Liver (tissue), 9 donors: Measurements from ENCODE around the gene MIA3. TPM values are rescaled to one million over a fixed set of nuclear protein-coding genes. Genes with fewer than 3 reads are reported as not detected.
A peak's percentile ranks its signal among the peaks of the same experiment; 100 is the strongest.

Source experiments
- DNase-seq: peaks from one replicate; pipeline ENCODE4 v3.0.0-alpha.2; 2017; ENCODE audit warnings: low spot score
- H3K27ac ChIP-seq, 2 donors: one replicate each; pipeline ENCODE4 v1.7.0; 2013; ENCODE audit warnings: inconsistent platforms in 2 of 2, low read length in 2 of 2, control low read depth in 1 of 2, low read depth in 1 of 2, mild to moderate bottlenecking in 1 of 2
- H3K27me3 ChIP-seq, 4 donors: one replicate each; pipeline versions ENCODE4 v1.6.1 to v1.7.0; 2013; ENCODE audit warnings: low read length in 3 of 4, inconsistent platforms in 1 of 4, mild to moderate bottlenecking in 1 of 4, moderate library complexity in 1 of 4; ENCODE audit not compliant: control insufficient read depth in 4 of 4, insufficient read depth in 4 of 4
- H3K36me3 ChIP-seq, 4 donors: one replicate each; pipeline versions ENCODE4 v1.6.1 to v1.7.0; 2013; ENCODE audit warnings: low read length in 3 of 4, mild to moderate bottlenecking in 3 of 4, low read depth in 1 of 4, moderate library complexity in 1 of 4; ENCODE audit not compliant: control insufficient read depth in 4 of 4, insufficient read depth in 3 of 4
- H3K4me1 ChIP-seq, 4 donors: one replicate each; pipeline versions ENCODE4 v1.6.1 to v1.7.0; 2013; ENCODE audit warnings: low read length in 3 of 4, mild to moderate bottlenecking in 3 of 4, moderate library complexity in 1 of 4; ENCODE audit not compliant: control insufficient read depth in 4 of 4, insufficient read depth in 4 of 4
- H3K4me3 ChIP-seq, 3 donors: one replicate each; pipeline versions ENCODE4 v1.6.1 to v1.7.0; 2013; ENCODE audit warnings: low read length in 3 of 3, control low read depth in 1 of 3, low read depth in 1 of 3, mild to moderate bottlenecking in 1 of 3
- H3K9ac ChIP-seq, 2 donors: one replicate each; pipeline ENCODE4 v1.7.0; 2013; ENCODE audit warnings: low read length in 2 of 2, mild to moderate bottlenecking in 2 of 2, moderate library complexity in 2 of 2, control low read depth in 1 of 2, low read depth in 1 of 2
- H3K9me3 ChIP-seq, 4 donors: one replicate each; pipeline versions ENCODE4 v1.6.1 to v1.7.0; 2013; ENCODE audit warnings: low read length in 3 of 4; ENCODE audit not compliant: control insufficient read depth in 4 of 4
- EGR1 ChIP-seq, 2 donors: IDR thresholded peaks; 2 replicates each; pipeline ENCODE4 v1.6.1; 2016 to 2018; ENCODE audit warnings: antibody characterized with exemption in 2 of 2, low read depth in 2 of 2
- FOXA1 ChIP-seq: IDR thresholded peaks from 2 replicates; pipeline ENCODE4 v1.6.1; 2016; ENCODE audit warnings: antibody characterized with exemption
- FOXA2 ChIP-seq: IDR thresholded peaks from 2 replicates; pipeline ENCODE4 v1.6.1; 2016; ENCODE audit warnings: antibody characterized with exemption
- GABPA ChIP-seq, 2 donors: IDR thresholded peaks in 1 of 2; conservative IDR thresholded peaks in 1 of 2; 2 replicates each; pipeline ENCODE4 v1.6.1; 2016; ENCODE audit warnings: antibody characterized with exemption in 2 of 2, mild to moderate bottlenecking in 1 of 2, moderate library complexity in 1 of 2
- HNF4A ChIP-seq, 2 donors: conservative IDR thresholded peaks; 2 replicates each; pipeline ENCODE4 v1.6.1; 2016; ENCODE audit warnings: antibody characterized with exemption in 2 of 2, mild to moderate bottlenecking in 2 of 2
- HNF4G ChIP-seq: IDR thresholded peaks from 2 replicates; pipeline ENCODE4 v1.6.1; 2016; ENCODE audit warnings: antibody characterized with exemption
- JUND ChIP-seq, 2 donors: IDR thresholded peaks; 2 replicates each; pipeline ENCODE4 v1.6.1; 2016; ENCODE audit warnings: antibody characterized with exemption in 2 of 2
- NR2F2 ChIP-seq: IDR thresholded peaks from 2 replicates; pipeline ENCODE4 v1.6.1; 2016; ENCODE audit warnings: antibody characterized with exemption
- RAD21 ChIP-seq, 2 donors: IDR thresholded peaks; 2 replicates each; pipeline ENCODE4 v1.6.1; 2016; ENCODE audit warnings: antibody characterized with exemption in 2 of 2, mild to moderate bottlenecking in 2 of 2
- RXRA ChIP-seq, 2 donors: IDR thresholded peaks; 2 replicates each; pipeline ENCODE4 v1.6.1; 2017 to 2018; ENCODE audit warnings: antibody characterized with exemption in 2 of 2, mild to moderate bottlenecking in 1 of 2
- SP1 ChIP-seq: IDR thresholded peaks from 2 replicates; pipeline ENCODE4 v1.6.1; 2018; ENCODE audit warnings: antibody characterized with exemption, mild to moderate bottlenecking
- TAF1 ChIP-seq: conservative IDR thresholded peaks from 2 replicates; pipeline ENCODE4 v1.6.1; 2016; ENCODE audit warnings: antibody characterized with exemption, mild to moderate bottlenecking
- YY1 ChIP-seq: IDR thresholded peaks from 2 replicates; pipeline ENCODE4 v1.6.1; 2016; ENCODE audit warnings: antibody characterized with exemption, mild to moderate bottlenecking
- WGBS: extraction: QIAGEN DNeasy Blood & Tissue Kit; methylation state at CpG from one replicate; pipeline ENCODE4 v1.1.7; 2013; 5-methylcytosine and 5-hydroxymethylcytosine counted together
- polyA plus RNA-seq, 2 donors: library from polyadenylated mRNA; stranded (reverse) in 1 of 2; unstranded in 1 of 2; fragments of 200-250 nt in 1 of 2; fragments of >200 nt in 1 of 2; fragmentation: Nextera tagmentation in 1 of 2; extraction: Ambion mirVana in 1 of 2; gene quantifications; one replicate each; pipeline versions ENCODE4 v1.2.1 to v1.2.3, GENCODE V29; 2013 to 2015
- total RNA-seq, 2 donors: library from RNA; depleted of rRNA; stranded (reverse); fragments of >200 nt; gene quantifications; one replicate each; pipeline ENCODE4 v1.2.3, GENCODE V29; 2014
- TF ChIP-seq, protein P1 (sequence below): fragments of 150-350 bp; IDR thresholded peaks from 2 replicates; pipeline ENCODE4 v1.5.1; 2017; ENCODE audit warnings: improper control_type of control experiment, low read depth, low read length; ENCODE audit not compliant: missing input control
- TF ChIP-seq, protein P2 (sequence below): IDR thresholded peaks from 2 replicates; pipeline ENCODE4 v1.6.1; 2016; ENCODE audit warnings: antibody characterized with exemption
- TF ChIP-seq, protein P3 (sequence below): IDR thresholded peaks from 2 replicates; pipeline ENCODE4 v1.6.1; 2016; ENCODE audit warnings: antibody characterized with exemption, mild to moderate bottlenecking
- TF ChIP-seq, protein P4 (sequence below): IDR thresholded peaks from 2 replicates; pipeline ENCODE4 v1.6.1; 2016; ENCODE audit warnings: antibody characterized with exemption
- TF ChIP-seq, protein P5 (sequence below): IDR thresholded peaks from 2 replicates; pipeline ENCODE4 v1.6.1; 2016; ENCODE audit warnings: antibody characterized with exemption
- donor health status: healthy.
- donor health status: healthy.
- donor health status: healthy.
- donor health status: healthy.
- donor health status: healthy.

Gene MIA3
- total and polyA plus RNA-seq, 4 donors: 20.8 to 69.4 (median 32.1) TPM

DNA sequence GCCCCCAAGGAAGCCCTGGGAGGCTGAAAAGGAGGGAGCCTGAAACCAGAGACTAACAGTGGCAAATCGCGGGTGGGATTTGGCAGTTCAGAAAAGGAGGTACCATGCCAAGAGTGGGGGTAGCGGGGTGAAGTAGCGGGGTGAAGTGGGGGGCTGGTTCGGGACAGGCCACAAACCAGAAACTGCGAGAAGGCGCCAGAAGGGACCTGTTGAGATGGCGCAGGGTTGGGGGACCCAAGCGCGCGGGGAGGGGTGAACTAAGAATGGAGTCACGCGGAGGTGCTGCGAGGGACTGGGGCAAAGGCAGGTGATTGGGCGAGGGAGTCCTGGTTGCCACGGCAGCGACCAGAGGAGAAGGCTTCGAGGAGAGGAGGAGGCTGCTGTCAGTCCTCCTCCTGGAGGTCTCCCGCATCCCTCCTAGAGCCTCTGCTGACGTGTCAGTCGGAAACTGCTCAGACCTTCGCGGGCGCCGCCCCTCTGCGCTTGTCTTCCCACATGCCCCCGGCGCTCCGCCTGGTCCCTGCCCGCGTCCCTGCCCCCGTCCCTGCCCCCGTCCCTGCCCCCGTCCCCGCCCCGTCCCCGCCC lies 438 bp upstream of the MIA3 start:
- H3K4me3 ChIP-seq: peak overlapping the region; percentile 44 to 79 (median 73)
- no peaks in the 10 kb centered on the region for H3K9me3 ChIP-seq
- WGBS: 2% methylated on average over 37 of the region's 37 CpGs
- peak overlapping the region; percentile 81 to 87 for H3K27ac ChIP-seq
- H3K4me1 ChIP-seq: peaks cover 0 to 38% (median 21%) of the 10 kb centered on the region in 4 donors
- H3K36me3 ChIP-seq: peaks cover 0 to 7% (median 3%) of the 10 kb centered on the region in 4 donors
- TF ChIP-seq JUND (IDR thresholded peaks at IDR 0.05) (no peak), HNF4A (conservative IDR thresholded peaks at IDR 0.05) (peak in 1 of 2 donors; percentile 13), GABPA (IDR thresholded peaks at IDR 0.05 in 1 of 2, conservative IDR thresholded peaks at IDR 0.05 in 1 of 2) (no peak), RAD21 (IDR thresholded peaks at IDR 0.05) (no peak), HNF4G (no peak), FOXA2 (no peak), YY1 (peak; percentile 23), RXRA (IDR thresholded peaks at IDR 0.05) (peak in 1 of 2 donors; percentile 39), TAF1 (no peak), EGR1 (IDR thresholded peaks at IDR 0.05; ENCODE audit: low read depth in 2 of 2) (peak in 1 of 2 donors; percentile 18), SP1 (peak; percentile 54), NR2F2 (no peak), FOXA1 (no peak)
- TF ChIP-seq, protein P1, sequence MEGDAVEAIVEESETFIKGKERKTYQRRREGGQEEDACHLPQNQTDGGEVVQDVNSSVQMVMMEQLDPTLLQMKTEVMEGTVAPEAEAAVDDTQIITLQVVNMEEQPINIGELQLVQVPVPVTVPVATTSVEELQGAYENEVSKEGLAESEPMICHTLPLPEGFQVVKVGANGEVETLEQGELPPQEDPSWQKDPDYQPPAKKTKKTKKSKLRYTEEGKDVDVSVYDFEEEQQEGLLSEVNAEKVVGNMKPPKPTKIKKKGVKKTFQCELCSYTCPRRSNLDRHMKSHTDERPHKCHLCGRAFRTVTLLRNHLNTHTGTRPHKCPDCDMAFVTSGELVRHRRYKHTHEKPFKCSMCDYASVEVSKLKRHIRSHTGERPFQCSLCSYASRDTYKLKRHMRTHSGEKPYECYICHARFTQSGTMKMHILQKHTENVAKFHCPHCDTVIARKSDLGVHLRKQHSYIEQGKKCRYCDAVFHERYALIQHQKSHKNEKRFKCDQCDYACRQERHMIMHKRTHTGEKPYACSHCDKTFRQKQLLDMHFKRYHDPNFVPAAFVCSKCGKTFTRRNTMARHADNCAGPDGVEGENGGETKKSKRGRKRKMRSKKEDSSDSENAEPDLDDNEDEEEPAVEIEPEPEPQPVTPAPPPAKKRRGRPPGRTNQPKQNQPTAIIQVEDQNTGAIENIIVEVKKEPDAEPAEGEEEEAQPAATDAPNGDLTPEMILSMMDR: no peak
- TF ChIP-seq, protein P2, sequence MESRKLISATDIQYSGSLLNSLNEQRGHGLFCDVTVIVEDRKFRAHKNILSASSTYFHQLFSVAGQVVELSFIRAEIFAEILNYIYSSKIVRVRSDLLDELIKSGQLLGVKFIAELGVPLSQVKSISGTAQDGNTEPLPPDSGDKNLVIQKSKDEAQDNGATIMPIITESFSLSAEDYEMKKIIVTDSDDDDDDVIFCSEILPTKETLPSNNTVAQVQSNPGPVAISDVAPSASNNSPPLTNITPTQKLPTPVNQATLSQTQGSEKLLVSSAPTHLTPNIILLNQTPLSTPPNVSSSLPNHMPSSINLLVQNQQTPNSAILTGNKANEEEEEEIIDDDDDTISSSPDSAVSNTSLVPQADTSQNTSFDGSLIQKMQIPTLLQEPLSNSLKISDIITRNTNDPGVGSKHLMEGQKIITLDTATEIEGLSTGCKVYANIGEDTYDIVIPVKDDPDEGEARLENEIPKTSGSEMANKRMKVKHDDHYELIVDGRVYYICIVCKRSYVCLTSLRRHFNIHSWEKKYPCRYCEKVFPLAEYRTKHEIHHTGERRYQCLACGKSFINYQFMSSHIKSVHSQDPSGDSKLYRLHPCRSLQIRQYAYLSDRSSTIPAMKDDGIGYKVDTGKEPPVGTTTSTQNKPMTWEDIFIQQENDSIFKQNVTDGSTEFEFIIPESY: peak; percentile 10
- TF ChIP-seq, protein P3, sequence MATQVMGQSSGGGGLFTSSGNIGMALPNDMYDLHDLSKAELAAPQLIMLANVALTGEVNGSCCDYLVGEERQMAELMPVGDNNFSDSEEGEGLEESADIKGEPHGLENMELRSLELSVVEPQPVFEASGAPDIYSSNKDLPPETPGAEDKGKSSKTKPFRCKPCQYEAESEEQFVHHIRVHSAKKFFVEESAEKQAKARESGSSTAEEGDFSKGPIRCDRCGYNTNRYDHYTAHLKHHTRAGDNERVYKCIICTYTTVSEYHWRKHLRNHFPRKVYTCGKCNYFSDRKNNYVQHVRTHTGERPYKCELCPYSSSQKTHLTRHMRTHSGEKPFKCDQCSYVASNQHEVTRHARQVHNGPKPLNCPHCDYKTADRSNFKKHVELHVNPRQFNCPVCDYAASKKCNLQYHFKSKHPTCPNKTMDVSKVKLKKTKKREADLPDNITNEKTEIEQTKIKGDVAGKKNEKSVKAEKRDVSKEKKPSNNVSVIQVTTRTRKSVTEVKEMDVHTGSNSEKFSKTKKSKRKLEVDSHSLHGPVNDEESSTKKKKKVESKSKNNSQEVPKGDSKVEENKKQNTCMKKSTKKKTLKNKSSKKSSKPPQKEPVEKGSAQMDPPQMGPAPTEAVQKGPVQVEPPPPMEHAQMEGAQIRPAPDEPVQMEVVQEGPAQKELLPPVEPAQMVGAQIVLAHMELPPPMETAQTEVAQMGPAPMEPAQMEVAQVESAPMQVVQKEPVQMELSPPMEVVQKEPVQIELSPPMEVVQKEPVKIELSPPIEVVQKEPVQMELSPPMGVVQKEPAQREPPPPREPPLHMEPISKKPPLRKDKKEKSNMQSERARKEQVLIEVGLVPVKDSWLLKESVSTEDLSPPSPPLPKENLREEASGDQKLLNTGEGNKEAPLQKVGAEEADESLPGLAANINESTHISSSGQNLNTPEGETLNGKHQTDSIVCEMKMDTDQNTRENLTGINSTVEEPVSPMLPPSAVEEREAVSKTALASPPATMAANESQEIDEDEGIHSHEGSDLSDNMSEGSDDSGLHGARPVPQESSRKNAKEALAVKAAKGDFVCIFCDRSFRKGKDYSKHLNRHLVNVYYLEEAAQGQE: peak; percentile 44
- TF ChIP-seq, protein P4, sequence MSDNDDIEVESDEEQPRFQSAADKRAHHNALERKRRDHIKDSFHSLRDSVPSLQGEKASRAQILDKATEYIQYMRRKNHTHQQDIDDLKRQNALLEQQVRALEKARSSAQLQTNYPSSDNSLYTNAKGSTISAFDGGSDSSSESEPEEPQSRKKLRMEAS: peak; percentile 34
- TF ChIP-seq, protein P5, sequence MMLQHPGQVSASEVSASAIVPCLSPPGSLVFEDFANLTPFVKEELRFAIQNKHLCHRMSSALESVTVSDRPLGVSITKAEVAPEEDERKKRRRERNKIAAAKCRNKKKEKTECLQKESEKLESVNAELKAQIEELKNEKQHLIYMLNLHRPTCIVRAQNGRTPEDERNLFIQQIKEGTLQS: no peak
- peak overlapping the region; percentile 50 to 70 for H3K9ac ChIP-seq
- DNase-seq: peak; percentile 87
- no peaks in the 10 kb centered on the region for H3K27me3 ChIP-seq
